T-cell (primary cell): ENCODE measurements around the gene SERINC2. TPM values are rescaled to one million over a fixed set of nuclear protein-coding genes. Genes with fewer than 3 reads are reported as not detected.

Source experiments
- ATAC-seq, 4 experiments: fragments of 200-7000 bp in 3 of 4; fragments of 150-1000 bp in 1 of 4; cut with Tn5 transposase; replicated peaks in 1 of 4; 1 replicate in 3 of 4; 2 replicates in 1 of 4; pipeline ENCODE4 v1.10.0; 2021; ENCODE audit warnings: moderate library complexity in 3 of 4, mild to moderate bottlenecking in 2 of 4, moderate number of reproducible peaks in 1 of 4
- CTCF ChIA-PET, 2 donors: fragments of 300-600 bp; sonication (Branson Sonifier 250); formaldehyde crosslinking; loops; one replicate each; lab custom pipeline; 2022; ENCODE audit warnings: antibody characterized with exemption in 2 of 2; lab: Charles Lee
- POLR2A ChIA-PET, 2 donors: fragments of 300-600 bp; sonication (Branson Sonifier 250); formaldehyde crosslinking; loops; one replicate each; lab custom pipeline; 2022; ENCODE audit warnings: antibody characterized with exemption in 2 of 2; lab: Charles Lee
- DNase-seq, 35 experiments: peaks; one replicate each; pipeline versions ENCODE4 v3.0.0 to v3.0.0-alpha.2; 2013 to 2023
- H3K27ac ChIP-seq: one replicate; pipeline ENCODE4 v1.5.1; 2013; ENCODE audit warnings: low read length
- H3K27me3 ChIP-seq, 2 experiments: replicated peaks in 1 of 2; 1 replicate in 1 of 2; 2 replicates in 1 of 2; pipeline versions ENCODE4 v1.6.1 to v1.7.0; 2013; ENCODE audit warnings: low read length in 1 of 2, mixed read lengths in 1 of 2; ENCODE audit not compliant: control insufficient read depth in 2 of 2, insufficient read depth in 2 of 2; ENCODE audit errors: extremely low read depth in 1 of 2
- H3K36me3 ChIP-seq, 2 donors: 1 replicate in 1 of 2; 2 replicates in 1 of 2; pipeline versions ENCODE4 v1.6.1 to v1.7.0; 2013; ENCODE audit warnings: low read length in 1 of 2; ENCODE audit not compliant: control insufficient read depth in 2 of 2, insufficient read depth in 1 of 2; ENCODE audit errors: extremely low read depth in 1 of 2
- H3K4me1 ChIP-seq, 2 experiments: 1 replicate in 1 of 2; 2 replicates in 1 of 2; pipeline versions ENCODE4 v1.6.1 to v1.7.0; 2013; ENCODE audit warnings: low read length in 2 of 2, mixed read lengths in 1 of 2; ENCODE audit not compliant: insufficient read depth in 2 of 2, control insufficient read depth in 1 of 2; ENCODE audit errors: extremely low read depth in 1 of 2
- H3K4me3 ChIP-seq, 2 donors: 1 replicate in 1 of 2; 2 replicates in 1 of 2; pipeline versions ENCODE4 v1.5.1 to v1.7.0; 2013; ENCODE audit warnings: mild to moderate bottlenecking in 2 of 2, low read length in 1 of 2, moderate library complexity in 1 of 2; ENCODE audit not compliant: control insufficient read depth in 1 of 2; ENCODE audit errors: extremely low read depth in 1 of 2
- H3K9me3 ChIP-seq: 2 replicates; pipeline ENCODE4 v1.7.0; 2013
- H3K27ac Mint-ChIP-seq, 2 donors: one replicate each; pipeline ENCODE4 v1.8.0; 2020 to 2021; ENCODE audit warnings: mild to moderate bottlenecking in 2 of 2, mixed read lengths in 2 of 2
- H3K27me3 Mint-ChIP-seq, 2 donors: one replicate each; pipeline ENCODE4 v1.8.0; 2021 to 2022; ENCODE audit warnings: mixed read lengths in 2 of 2
- H3K36me3 Mint-ChIP-seq: one replicate; pipeline ENCODE4 v1.8.0; 2021; ENCODE audit warnings: mixed read lengths
- H3K4me1 Mint-ChIP-seq, 3 donors: one replicate each; pipeline ENCODE4 v1.8.0; 2020 to 2022; ENCODE audit warnings: mixed read lengths in 3 of 3, mild to moderate bottlenecking in 1 of 3
- H3K4me3 Mint-ChIP-seq, 3 donors: one replicate each; pipeline ENCODE4 v1.8.0; 2020 to 2022; ENCODE audit warnings: mild to moderate bottlenecking in 3 of 3, mixed read lengths in 3 of 3, moderate library complexity in 3 of 3
- H3K9me3 Mint-ChIP-seq, 3 donors: one replicate each; pipeline ENCODE4 v1.8.0; 2020 to 2022; ENCODE audit warnings: mixed read lengths in 3 of 3
- WGBS: methylation state at CpG from one replicate; pipeline ENCODE4 v1.1.5; 2013; ENCODE audit warnings: missing lambda C conversion rate; ENCODE audit not compliant: insufficient coverage; 5-methylcytosine and 5-hydroxymethylcytosine counted together
- total RNA-seq, 35 experiments: library from RNA in 6 of 35; stranded (reverse) in 6 of 35; fragments of 120-200 nt in 1 of 35; gene quantifications; one replicate each; pipeline versions ENCODE4 v1.2.1 to v1.2.4 and lab custom pipeline; 2013 to 2026

SERINC2 gene
- total RNA-seq, 5 donors from 2014 or later (not counting 1 experiment from before 2014, with no cell fraction given): 0.26 to 0.82 (median 0.36) TPM; not detected in 2

- Histone ChIP-seq H3K27ac (no peak overlapping the region), H3K9me3 (no peaks in the 10 kb centered on the region), H3K4me3 (no peak overlapping the region), H3K4me1 (no peaks in the 10 kb centered on the region), H3K36me3 (no peaks in the 10 kb centered on the region), H3K27me3 (peaks cover 0 to 7% of the 10 kb centered on the region in 2 experiments)
- WGBS: no CpG with 5 or more reads among the region's 11 CpGs
- no peak overlapping the region for H3K27ac Mint-ChIP-seq
- CTCF ChIA-PET: no interaction called here
- no peaks in the 10 kb centered on the region for H3K27me3 Mint-ChIP-seq
- DNase-seq (no peak), ATAC-seq (no peak)
- POLR2A ChIA-PET: no interaction called here
- no peaks in the 10 kb centered on the region for H3K9me3 Mint-ChIP-seq
- H3K4me3 Mint-ChIP-seq: no peak overlapping the region
- H3K36me3 Mint-ChIP-seq: no peaks in the 10 kb centered on the region
- H3K4me1 Mint-ChIP-seq: no peaks in the 10 kb centered on the region
Measured at GRCh38 chr1:31437433-31438037, 24.5 kb downstream of the SERINC2 start.

GRCh38 chr1:31439276-31439675, 26.3 kb downstream of the SERINC2 start:
- Mint-ChIP-seq H3K36me3 (no peaks in the 10 kb centered on the region), H3K4me1 (no peaks in the 10 kb centered on the region), H3K4me3 (no peak overlapping the region), H3K27ac (no peak overlapping the region), H3K27me3 (no peaks in the 10 kb centered on the region), H3K9me3 (no peaks in the 10 kb centered on the region)
- no peak overlapping the region for H3K4me3 ChIP-seq
- CTCF ChIA-PET: no interaction called here
- WGBS: 57% methylated on average over 1 of the region's 3 CpGs
- H3K9me3 ChIP-seq: no peaks in the 10 kb centered on the region
- H3K27ac ChIP-seq: no peak overlapping the region
- peaks cover 0 to 7% of the 10 kb centered on the region in 2 experiments for H3K27me3 ChIP-seq
- ATAC-seq (no peak), DNase-seq (no peak)
- POLR2A ChIA-PET: no interaction called here
- no peaks in the 10 kb centered on the region for H3K36me3 ChIP-seq
- no peaks in the 10 kb centered on the region for H3K4me1 ChIP-seq

- no peaks in the 10 kb centered on the region for H3K36me3 ChIP-seq
- POLR2A ChIA-PET: no interaction called here
- CTCF ChIA-PET: no interaction called here
- H3K4me1 Mint-ChIP-seq: no peaks in the 10 kb centered on the region
- peaks cover 0 to 7% of the 10 kb centered on the region in 2 experiments for H3K27me3 ChIP-seq
- no peak overlapping the region for H3K27ac Mint-ChIP-seq
- WGBS: no CpG with 5 or more reads among the region's 3 CpGs
- no peaks in the 10 kb centered on the region for H3K36me3 Mint-ChIP-seq
- no peaks in the 10 kb centered on the region for H3K9me3 ChIP-seq
- DNase-seq: no peak
- no peaks in the 10 kb centered on the region for H3K27me3 Mint-ChIP-seq
- no peak for ATAC-seq
- no peaks in the 10 kb centered on the region for H3K9me3 Mint-ChIP-seq
- H3K4me1 ChIP-seq: no peaks in the 10 kb centered on the region
- no peak overlapping the region for H3K4me3 ChIP-seq
- H3K4me3 Mint-ChIP-seq: no peak overlapping the region
- H3K27ac ChIP-seq: no peak overlapping the region
Measured at GRCh38 chr1:31441073-31441472, 28.1 kb downstream of the SERINC2 start.

- DNase-seq (no peak), ATAC-seq (no peak)
- ChIA-PET POLR2A (no interaction called here), CTCF (no interaction called here)
- Histone ChIP-seq H3K36me3 (no peaks in the 10 kb centered on the region), H3K27me3 (peaks cover 0 to 7% of the 10 kb centered on the region in 2 experiments), H3K9me3 (no peaks in the 10 kb centered on the region), H3K4me3 (no peak overlapping the region), H3K4me1 (no peaks in the 10 kb centered on the region), H3K27ac (no peak overlapping the region)
- Mint-ChIP-seq H3K27ac (no peak overlapping the region), H3K4me1 (no peaks in the 10 kb centered on the region), H3K27me3 (no peaks in the 10 kb centered on the region), H3K9me3 (no peaks in the 10 kb centered on the region), H3K36me3 (no peaks in the 10 kb centered on the region), H3K4me3 (no peak overlapping the region)
- WGBS: 94% methylated on average over 2 of the region's 4 CpGs
Measured at GRCh38 chr1:31441558-31441957, 28.5 kb downstream of the SERINC2 start.

GRCh38 chr1:31441970-31442647, 29.1 kb downstream of the SERINC2 start:
- DNase-seq: no peak
- no peak for ATAC-seq
- Histone ChIP-seq H3K4me1 (no peaks in the 10 kb centered on the region), H3K27ac (no peak overlapping the region), H3K27me3 (peaks cover 0 to 7% of the 10 kb centered on the region in 2 experiments), H3K9me3 (no peaks in the 10 kb centered on the region), H3K4me3 (no peak overlapping the region), H3K36me3 (no peaks in the 10 kb centered on the region)
- Mint-ChIP-seq H3K27me3 (no peaks in the 10 kb centered on the region), H3K4me1 (no peaks in the 10 kb centered on the region), H3K4me3 (no peak overlapping the region), H3K9me3 (no peaks in the 10 kb centered on the region), H3K36me3 (no peaks in the 10 kb centered on the region), H3K27ac (no peak overlapping the region)
- ChIA-PET CTCF (no interaction called here), POLR2A (no interaction called here)
- 95% methylated on average over 4 of the region's 10 CpGs for WGBS

GRCh38 chr1:31442648-31442994, 29.6 kb downstream of the SERINC2 start:
- 83% methylated on average over 1 of the region's 4 CpGs for WGBS
- POLR2A ChIA-PET: no interaction called here
- H3K27me3 ChIP-seq: peaks cover 0 to 7% of the 10 kb centered on the region in 2 experiments
- H3K4me3 ChIP-seq: no peak overlapping the region
- Mint-ChIP-seq H3K4me3 (no peak overlapping the region), H3K9me3 (no peaks in the 10 kb centered on the region), H3K36me3 (no peaks in the 10 kb centered on the region), H3K27ac (no peak overlapping the region), H3K4me1 (no peaks in the 10 kb centered on the region), H3K27me3 (no peaks in the 10 kb centered on the region)
- H3K36me3 ChIP-seq: no peaks in the 10 kb centered on the region
- peak in 1 of 4 experiments; percentile 12 for ATAC-seq
- no peak for DNase-seq
- H3K9me3 ChIP-seq: no peaks in the 10 kb centered on the region
- H3K27ac ChIP-seq: no peak overlapping the region
- H3K4me1 ChIP-seq: no peaks in the 10 kb centered on the region
- CTCF ChIA-PET: no interaction called here
